Measurements from ENCODE around the gene C16orf90.

GRCh38 chr16:3541527-3542155 lies 46.4 kb upstream of the C16orf90 start:
- TF ChIP-seq CTCF (IDR thresholded peaks at IDR 0.05; ENCODE audit: low read depth, low read length, missing input control): no peak
- TF ChIP-seq REST (IDR thresholded peaks at IDR 0.05): no peak
- no peak for TF ChIP-seq YY1 (IDR thresholded peaks at IDR 0.05)
- no peak for TF ChIP-seq TAF1 (conservative IDR thresholded peaks at IDR 0.05)
- no peak for TF ChIP-seq EGR1 (IDR thresholded peaks at IDR 0.05; ENCODE audit: low read depth in 2 of 2)
- no peak for TF ChIP-seq SP1 (IDR thresholded peaks at IDR 0.05)
- TF ChIP-seq JUND (IDR thresholded peaks at IDR 0.05): no peak
- no peak for TF ChIP-seq MAX (IDR thresholded peaks at IDR 0.05)
- no peak for TF ChIP-seq RAD21 (IDR thresholded peaks at IDR 0.05)
- TF ChIP-seq NR2F2 (IDR thresholded peaks at IDR 0.05): no peak
- no peak for TF ChIP-seq GABPA (IDR thresholded peaks at IDR 0.05 in 1 of 2, conservative IDR thresholded peaks at IDR 0.05 in 1 of 2)
- no peak for TF ChIP-seq ZBTB33 (IDR thresholded peaks at IDR 0.05)

Data from liver (tissue), 3 donors.